Activated naive CD4-positive, alpha-beta T cell treated with anti-CD3 and anti-CD28 coated beads, Interleukin-2, amount 10 ng/mL, durations not matched to agents 7 days and 5 days (primary cell): Measurements from ENCODE around the gene HBS1L.

Experiments used
- CTCF ChIA-PET: fragments of 350-600 bp; sonication (Branson Sonifier 250); formaldehyde crosslinking; loops from one replicate; lab custom pipeline; 2021; ENCODE audit warnings: antibody characterized with exemption; lab: Charles Lee
- DNase-seq: peaks from one replicate; pipeline ENCODE4 v3.0.0-alpha.2; 2020
- H3K27ac Mint-ChIP-seq: one replicate; pipeline ENCODE4 v1.8.0; 2021; ENCODE audit warnings: mild to moderate bottlenecking, moderate library complexity, mixed read lengths
- H3K27me3 Mint-ChIP-seq: one replicate; pipeline ENCODE4 v1.8.0; 2021; ENCODE audit warnings: mild to moderate bottlenecking, mixed read lengths
- H3K36me3 Mint-ChIP-seq: one replicate; pipeline ENCODE4 v1.8.0; 2021; ENCODE audit warnings: mixed read lengths
- H3K4me1 Mint-ChIP-seq: one replicate; pipeline ENCODE4 v1.8.0; 2021; ENCODE audit warnings: mixed read lengths
- H3K4me3 Mint-ChIP-seq: one replicate; pipeline ENCODE4 v1.8.0; 2021; ENCODE audit warnings: mild to moderate bottlenecking, moderate library complexity, mixed read lengths
- H3K9me3 Mint-ChIP-seq: one replicate; pipeline ENCODE4 v1.8.0; 2021; ENCODE audit warnings: mixed read lengths

The HBS1L gene

DNA sequence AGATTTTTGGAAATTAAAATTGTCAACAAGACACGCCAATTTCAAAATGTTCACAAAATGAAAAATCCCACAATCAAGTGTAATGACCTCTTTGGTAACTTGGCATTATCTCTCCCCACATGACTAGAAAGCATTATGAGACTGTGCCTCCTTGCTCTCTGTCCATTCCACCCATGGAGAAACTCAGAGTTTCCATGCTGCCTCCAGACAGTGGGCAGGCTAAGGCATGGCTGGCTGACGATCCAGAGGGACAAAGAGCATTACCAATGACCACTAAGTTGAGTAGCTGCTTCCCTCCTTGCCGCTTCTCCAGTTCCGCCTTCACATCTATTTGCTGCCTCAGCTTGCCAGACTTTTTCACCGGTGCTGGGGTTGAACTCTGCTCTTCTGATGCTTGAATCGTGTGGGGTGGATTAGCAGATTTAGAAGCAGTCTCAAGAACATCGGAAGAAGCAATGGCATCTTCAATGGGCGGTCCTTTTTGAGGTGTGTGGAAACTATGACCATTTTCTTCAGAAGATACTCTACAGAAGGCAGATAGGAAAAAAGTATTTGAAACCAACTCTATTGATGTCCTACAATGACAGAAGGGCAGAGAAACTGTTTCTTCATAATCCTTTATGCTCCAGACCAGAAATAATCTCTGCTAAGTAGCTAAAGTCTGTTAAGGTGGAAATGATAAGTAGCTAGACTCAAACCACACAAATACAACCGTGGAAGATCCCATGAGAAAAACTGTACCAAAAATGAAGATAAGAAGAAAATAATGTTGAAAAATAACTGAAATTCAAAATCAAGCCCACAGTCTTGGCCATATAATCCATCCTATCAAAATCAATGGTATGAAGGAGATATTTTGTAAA is 57.3 kb downstream of the HBS1L start:
- Mint-ChIP-seq H3K9me3 (no peaks in the 10 kb centered on the region), H3K4me1 (no peaks in the 10 kb centered on the region), H3K27me3 (no peaks in the 10 kb centered on the region), H3K36me3 (peaks cover 28% of the 10 kb centered on the region), H3K27ac (no peak overlapping the region), H3K4me3 (no peak overlapping the region)
- CTCF ChIA-PET = interaction anchor here (0.8 to 1.5 kb wide), 4 partner anchors 9 to 186 kb away, joined by 3 to 4 read pairs (median 3); no protein-coding TSS in a partner anchor
- DNase-seq = no peak

DNA sequence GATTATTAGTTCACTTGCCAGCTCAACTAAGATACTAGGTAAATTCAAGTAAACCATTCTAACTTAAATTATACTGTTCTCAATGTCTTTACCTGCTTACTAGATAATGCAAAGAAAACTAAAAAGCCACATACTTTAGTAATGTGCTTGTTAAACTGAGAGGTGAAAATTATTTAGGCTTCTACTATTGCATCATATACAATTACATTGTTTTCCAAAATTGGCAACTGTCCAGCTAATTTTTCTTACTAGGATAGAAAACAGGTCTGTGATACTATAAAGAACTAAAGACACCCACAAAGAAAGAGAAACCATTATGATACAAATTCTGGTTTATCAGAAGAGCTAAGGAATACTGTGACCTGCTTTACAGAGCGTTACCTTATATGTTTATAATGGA is 59.1 kb downstream of the HBS1L start:
- H3K9me3 Mint-ChIP-seq = no peaks in the 10 kb centered on the region
- no peak overlapping the region for H3K4me3 Mint-ChIP-seq
- no peak overlapping the region for H3K27ac Mint-ChIP-seq
- H3K27me3 Mint-ChIP-seq = no peaks in the 10 kb centered on the region
- CTCF ChIA-PET = interaction anchor here (0.6 to 0.7 kb wide), 2 partner anchors 15 to 479 kb away, joined by 3 read pairs; no protein-coding TSS in a partner anchor
- no peak for DNase-seq
- H3K36me3 Mint-ChIP-seq = peaks cover 25% of the 10 kb centered on the region
- no peaks in the 10 kb centered on the region for H3K4me1 Mint-ChIP-seq

DNA sequence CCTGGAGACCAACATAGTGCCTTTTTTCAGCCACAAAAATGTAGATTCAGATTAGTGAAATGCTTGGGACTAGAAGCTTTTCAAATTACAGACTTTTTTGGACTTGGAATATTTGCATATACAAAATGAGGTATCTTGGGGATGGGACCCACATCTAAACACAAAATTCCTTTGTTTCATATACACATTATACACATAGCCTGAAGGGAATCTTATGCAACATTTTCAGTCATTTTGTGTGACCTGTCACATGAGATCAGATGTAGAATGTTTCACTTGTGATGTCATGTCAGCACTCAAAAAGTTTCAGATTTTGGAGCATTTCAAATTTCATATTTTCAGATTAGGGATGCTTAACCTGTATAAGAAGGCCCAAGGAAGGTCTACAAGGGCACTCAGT is 60.2 kb downstream of the HBS1L start:
- H3K27ac Mint-ChIP-seq = no peak overlapping the region
- no peaks in the 10 kb centered on the region for H3K4me1 Mint-ChIP-seq
- CTCF ChIA-PET = interaction anchor here (0.9 to 1.2 kb wide), 2 partner anchors 12 to 53 kb away, joined by 3 read pairs; no protein-coding TSS in a partner anchor
- peaks cover 26% of the 10 kb centered on the region for H3K36me3 Mint-ChIP-seq
- no peaks in the 10 kb centered on the region for H3K9me3 Mint-ChIP-seq
- no peak for DNase-seq
- no peak overlapping the region for H3K4me3 Mint-ChIP-seq
- H3K27me3 Mint-ChIP-seq = no peaks in the 10 kb centered on the region

DNA sequence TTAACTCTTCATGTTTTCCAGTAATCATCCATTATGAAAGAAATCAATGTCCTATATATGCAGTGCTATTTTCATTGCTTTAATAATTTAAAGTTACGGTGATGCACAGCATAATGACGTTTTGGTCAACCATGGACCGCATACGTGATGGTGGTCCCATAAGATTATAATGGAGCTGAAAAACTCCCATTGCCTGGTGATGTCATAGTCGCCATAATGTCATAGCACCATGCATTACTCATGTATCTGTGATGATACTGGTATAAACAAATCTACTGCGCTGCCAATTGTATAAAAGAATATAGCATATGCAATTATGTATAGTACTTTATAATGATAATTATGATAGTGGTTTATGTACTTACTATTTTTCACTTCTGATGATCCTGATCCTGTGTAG is 62.5 kb downstream of the HBS1L start:
- CTCF ChIA-PET = interaction anchor here (2.0 kb wide), 1 partner anchor 13 kb away, joined by 5 read pairs; no protein-coding TSS in a partner anchor
- Mint-ChIP-seq H3K4me1 (no peaks in the 10 kb centered on the region), H3K27ac (no peak overlapping the region), H3K27me3 (no peaks in the 10 kb centered on the region), H3K9me3 (no peaks in the 10 kb centered on the region), H3K4me3 (no peak overlapping the region), H3K36me3 (peaks cover 26% of the 10 kb centered on the region)
- no peak for DNase-seq

DNA sequence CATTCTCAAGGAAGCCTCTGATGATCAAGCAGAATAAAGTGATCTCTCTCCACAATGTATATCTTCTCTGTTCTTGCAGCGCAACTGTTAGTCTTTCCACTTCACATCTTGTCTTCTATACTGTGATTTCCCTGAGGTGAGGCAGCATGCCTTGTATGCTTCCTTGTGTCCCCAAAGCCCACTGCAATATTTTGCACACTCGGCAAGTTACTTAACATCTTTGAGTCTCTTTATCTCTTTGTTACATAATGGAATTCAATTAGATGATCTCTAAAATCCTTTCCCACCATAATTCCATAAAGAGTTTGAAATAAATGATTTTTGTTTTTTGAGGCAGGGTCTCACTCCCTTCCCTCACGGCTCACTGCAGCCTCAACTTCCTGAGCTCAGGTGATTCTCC is 64.4 kb downstream of the HBS1L start:
- H3K4me3 Mint-ChIP-seq = no peak overlapping the region
- H3K27ac Mint-ChIP-seq = no peak overlapping the region
- no peaks in the 10 kb centered on the region for H3K9me3 Mint-ChIP-seq
- CTCF ChIA-PET = no interaction called here
- no peaks in the 10 kb centered on the region for H3K27me3 Mint-ChIP-seq
- peaks cover 16% of the 10 kb centered on the region for H3K36me3 Mint-ChIP-seq
- DNase-seq = no peak
- H3K4me1 Mint-ChIP-seq = no peaks in the 10 kb centered on the region

DNA sequence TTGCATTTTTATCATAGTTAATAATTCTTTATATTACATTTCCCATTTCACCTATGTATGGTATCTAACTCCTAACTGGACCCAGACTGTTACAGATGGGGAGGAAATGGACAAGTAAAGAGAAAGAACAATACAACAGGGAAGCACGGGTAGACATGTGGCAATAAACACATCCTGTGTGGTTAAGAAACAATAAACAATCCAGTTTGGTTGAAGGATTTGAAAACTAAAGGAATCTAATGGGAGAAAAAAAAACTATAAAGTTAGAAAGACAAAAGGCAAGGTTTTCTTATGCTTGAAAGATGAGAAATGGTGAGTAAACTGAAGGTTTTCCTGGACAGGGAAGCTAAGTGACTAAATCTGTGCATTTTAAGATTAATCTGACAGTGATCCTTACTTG is 69.8 kb downstream of the HBS1L start:
- Mint-ChIP-seq H3K27me3 (no peaks in the 10 kb centered on the region), H3K9me3 (no peaks in the 10 kb centered on the region), H3K27ac (no peak overlapping the region), H3K4me1 (peaks cover 27% of the 10 kb centered on the region), H3K36me3 (peaks cover 37% of the 10 kb centered on the region), H3K4me3 (no peak overlapping the region)
- DNase-seq = no peak
- CTCF ChIA-PET = no interaction called here

DNA sequence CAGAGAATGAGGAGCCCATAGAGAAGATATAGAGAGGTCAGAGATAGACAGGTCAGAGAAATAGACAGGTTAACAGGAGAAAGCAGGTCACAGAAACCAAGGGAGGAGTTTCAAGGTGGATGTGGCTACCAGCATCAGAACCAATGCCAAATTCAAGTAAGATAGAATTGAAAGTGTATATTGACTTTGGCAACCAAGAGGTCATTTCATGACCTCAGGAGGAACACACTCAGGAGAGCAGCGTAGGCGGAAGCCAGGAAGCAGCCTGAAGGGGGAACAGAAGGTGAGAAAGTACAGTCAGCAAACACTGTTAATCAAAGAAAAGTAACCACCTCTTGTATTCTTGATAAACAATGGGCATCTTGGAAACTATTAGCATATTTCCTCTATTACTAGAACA is 70.8 kb downstream of the HBS1L start:
- H3K27me3 Mint-ChIP-seq = no peaks in the 10 kb centered on the region
- H3K36me3 Mint-ChIP-seq = peaks cover 43% of the 10 kb centered on the region
- no peak overlapping the region for H3K4me3 Mint-ChIP-seq
- no peak for DNase-seq
- CTCF ChIA-PET = no interaction called here
- peaks cover 35% of the 10 kb centered on the region for H3K4me1 Mint-ChIP-seq
- no peaks in the 10 kb centered on the region for H3K9me3 Mint-ChIP-seq
- no peak overlapping the region for H3K27ac Mint-ChIP-seq

DNA sequence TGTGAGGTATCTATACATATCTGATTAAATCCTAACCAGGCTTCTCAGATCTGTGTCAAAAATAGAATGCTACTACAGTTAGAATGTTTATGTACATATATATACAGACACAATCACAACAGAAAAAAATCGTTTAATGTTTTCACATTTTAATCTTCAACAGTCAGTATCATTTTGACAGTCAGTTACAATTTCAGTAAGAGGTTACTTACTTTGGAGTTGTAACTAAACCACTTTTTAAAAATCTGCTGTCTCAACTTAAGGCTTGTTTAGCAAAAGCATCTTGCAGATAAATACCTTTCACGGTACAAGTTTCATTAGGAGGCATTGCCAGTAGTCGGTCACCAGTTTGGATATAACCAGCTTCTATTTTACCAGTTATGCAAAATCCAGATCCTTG is 72.5 kb downstream of the HBS1L start:
- H3K36me3 Mint-ChIP-seq = peaks cover 43% of the 10 kb centered on the region
- H3K9me3 Mint-ChIP-seq = no peaks in the 10 kb centered on the region
- H3K4me3 Mint-ChIP-seq = no peak overlapping the region
- H3K27ac Mint-ChIP-seq = no peak overlapping the region
- CTCF ChIA-PET = no interaction called here
- no peak for DNase-seq
- H3K4me1 Mint-ChIP-seq = peaks cover 39% of the 10 kb centered on the region
- no peaks in the 10 kb centered on the region for H3K27me3 Mint-ChIP-seq

DNA sequence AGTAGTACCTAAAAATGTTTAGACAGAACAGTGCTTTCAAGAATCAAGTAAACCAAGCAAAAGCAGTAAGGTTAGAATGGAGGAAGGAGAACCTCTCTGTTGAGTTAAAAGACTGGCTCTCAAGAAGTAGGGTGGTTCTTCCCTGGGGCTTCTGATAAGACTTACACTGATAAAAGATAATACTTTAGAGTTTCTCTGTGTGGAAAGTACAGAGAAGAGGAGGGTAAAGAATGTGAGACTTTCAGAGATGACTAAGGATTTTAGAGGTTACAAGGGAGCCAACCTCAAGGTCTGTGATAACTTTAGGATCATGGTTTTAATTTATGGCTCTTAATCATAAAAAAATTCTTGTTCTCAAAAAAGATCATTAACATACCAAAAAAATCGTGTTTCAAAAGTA is 73.8 kb downstream of the HBS1L start:
- DNase-seq = no peak
- no peak overlapping the region for H3K4me3 Mint-ChIP-seq
- no peak overlapping the region for H3K27ac Mint-ChIP-seq
- H3K4me1 Mint-ChIP-seq = peaks cover 39% of the 10 kb centered on the region
- no peaks in the 10 kb centered on the region for H3K27me3 Mint-ChIP-seq
- no peaks in the 10 kb centered on the region for H3K9me3 Mint-ChIP-seq
- CTCF ChIA-PET = interaction anchor here (1.1 kb wide), 1 partner anchor 15 kb away, joined by 3 read pairs; no protein-coding TSS in a partner anchor
- H3K36me3 Mint-ChIP-seq = peaks cover 52% of the 10 kb centered on the region

DNA sequence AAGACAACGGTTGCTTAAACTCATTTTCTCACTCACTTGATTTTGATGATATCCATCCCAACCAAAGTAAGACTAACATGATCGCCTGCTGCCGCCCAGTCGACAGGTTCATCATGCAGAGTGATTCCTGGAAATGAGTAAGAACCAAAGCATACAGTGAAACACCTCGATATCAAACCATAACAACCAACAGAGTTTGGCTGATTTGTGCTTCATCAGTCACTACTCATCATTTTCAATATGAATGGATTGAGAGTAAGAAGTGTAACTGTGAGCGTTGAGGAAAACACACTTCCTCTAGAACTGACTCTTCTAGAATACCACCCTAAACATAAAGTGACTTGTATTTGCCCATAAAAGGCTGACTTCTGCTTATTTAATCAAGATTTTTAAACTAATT is 75.5 kb downstream of the HBS1L start:
- no peaks in the 10 kb centered on the region for H3K27me3 Mint-ChIP-seq
- DNase-seq = peak; percentile 32
- H3K36me3 Mint-ChIP-seq = peaks cover 61% of the 10 kb centered on the region
- CTCF ChIA-PET = no interaction called here
- H3K27ac Mint-ChIP-seq = peak overlapping the region; percentile 63
- no peak overlapping the region for H3K4me3 Mint-ChIP-seq
- peaks cover 31% of the 10 kb centered on the region for H3K4me1 Mint-ChIP-seq
- no peaks in the 10 kb centered on the region for H3K9me3 Mint-ChIP-seq

DNA sequence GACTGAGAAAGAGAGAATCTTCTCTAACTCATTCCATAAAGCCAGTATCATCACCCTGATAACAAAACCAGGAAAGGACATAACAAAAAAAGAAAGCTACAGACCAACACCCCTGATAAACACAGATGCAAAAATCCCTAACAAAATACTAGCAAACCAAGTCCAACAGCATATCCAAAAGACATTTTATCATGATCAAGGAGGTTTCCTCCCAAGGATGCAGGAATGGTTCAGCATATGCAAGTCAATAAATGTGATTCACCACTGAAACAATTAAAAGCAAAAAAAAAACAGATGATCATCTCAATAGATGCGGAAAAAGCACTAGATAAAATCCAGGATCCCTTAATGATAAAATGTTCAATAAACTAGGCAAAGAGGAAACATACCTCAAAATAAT is 80.3 kb downstream of the HBS1L start:
- Mint-ChIP-seq H3K9me3 (no peaks in the 10 kb centered on the region), H3K4me3 (no peak overlapping the region), H3K27me3 (no peaks in the 10 kb centered on the region), H3K36me3 (peaks cover 55% of the 10 kb centered on the region), H3K4me1 (peaks cover 9% of the 10 kb centered on the region), H3K27ac (no peak overlapping the region)
- DNase-seq = no peak
- CTCF ChIA-PET = no interaction called here

DNA sequence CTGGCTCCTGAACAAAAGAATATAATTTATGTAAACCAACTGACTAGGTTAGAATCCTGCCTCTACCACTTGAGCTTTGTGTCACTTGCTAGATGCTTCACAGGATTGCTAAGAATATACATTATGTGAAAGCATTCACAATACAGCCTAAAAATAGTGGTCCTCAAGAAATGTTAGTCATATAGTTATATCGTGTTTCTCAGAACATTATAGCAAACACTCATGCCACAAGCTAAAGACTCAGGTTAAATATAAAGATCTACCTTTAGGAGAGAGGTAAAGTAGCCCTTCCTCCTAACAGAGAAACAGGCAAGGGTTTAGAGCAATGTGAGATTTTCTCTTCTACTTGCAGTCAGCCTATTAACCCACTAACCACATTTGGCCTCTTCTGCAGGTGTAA is 86.9 kb downstream of the HBS1L start:
- Mint-ChIP-seq H3K9me3 (no peaks in the 10 kb centered on the region), H3K4me3 (no peak overlapping the region), H3K27ac (no peak overlapping the region), H3K27me3 (no peaks in the 10 kb centered on the region), H3K36me3 (peaks cover 26% of the 10 kb centered on the region), H3K4me1 (no peaks in the 10 kb centered on the region)
- CTCF ChIA-PET = interaction anchor here (0.6 to 0.8 kb wide), 2 partner anchors 10 to 28 kb away, joined by 3 read pairs; no protein-coding TSS in a partner anchor
- DNase-seq = no peak

DNA sequence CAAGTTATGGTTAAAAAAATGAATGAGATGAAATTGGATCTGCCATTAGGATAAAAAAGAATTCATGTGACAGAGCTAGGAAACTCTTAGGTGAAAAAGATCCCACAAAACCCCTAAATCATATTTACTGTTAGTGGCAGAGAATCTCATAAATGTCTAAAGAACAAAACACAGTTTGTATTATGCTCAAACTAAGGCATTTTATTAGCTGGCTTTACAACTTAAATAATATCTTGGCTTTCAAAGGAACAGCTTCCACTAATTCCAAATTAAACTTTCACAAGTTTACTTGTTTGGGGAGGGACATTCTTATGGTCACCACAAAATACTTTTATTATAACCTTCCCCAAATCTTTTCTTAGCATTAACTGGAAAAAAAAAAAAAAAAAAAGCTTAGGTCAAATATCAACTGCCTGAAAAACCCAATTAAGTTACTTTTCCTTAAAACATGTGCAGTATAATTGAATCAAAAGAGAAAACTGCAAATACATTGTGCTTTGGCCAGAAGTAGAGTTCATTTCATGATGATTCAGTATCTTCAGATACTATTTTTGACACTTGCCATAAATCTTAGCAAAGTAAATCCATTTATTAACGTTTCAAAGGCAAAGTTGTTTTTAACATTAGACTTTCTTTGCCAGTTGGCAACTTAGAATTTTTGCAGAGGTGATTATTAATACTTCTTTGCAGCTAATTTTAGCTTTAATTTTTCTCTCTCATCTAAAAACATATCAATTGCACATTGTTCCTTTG is 90.0 kb downstream of the HBS1L start:
- no peak for DNase-seq
- Mint-ChIP-seq H3K9me3 (no peaks in the 10 kb centered on the region), H3K27ac (no peak overlapping the region), H3K4me3 (no peak overlapping the region), H3K36me3 (peaks cover 36% of the 10 kb centered on the region), H3K4me1 (no peaks in the 10 kb centered on the region), H3K27me3 (no peaks in the 10 kb centered on the region)
- CTCF ChIA-PET = no interaction called here

DNA sequence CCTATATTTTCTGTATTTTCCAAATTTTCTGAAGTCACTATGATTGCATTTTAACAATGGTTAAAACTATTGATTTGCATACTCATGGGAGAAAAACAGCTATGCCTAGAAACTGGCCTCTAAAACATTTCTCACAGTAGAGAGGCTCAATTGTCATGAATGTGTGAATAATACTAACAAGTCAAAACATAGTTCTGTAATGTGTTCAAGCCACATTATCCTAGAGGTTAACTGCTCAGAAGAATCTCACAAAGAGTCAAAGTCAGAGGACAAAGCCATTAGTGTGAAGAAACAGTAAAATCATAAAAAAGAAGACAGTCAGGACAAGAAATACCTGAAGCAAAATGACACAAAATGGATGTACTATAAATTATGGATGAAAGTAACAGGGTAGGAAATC is 92.2 kb downstream of the HBS1L start:
- CTCF ChIA-PET = interaction anchor here (1.1 kb wide), 1 partner anchor 22 kb away, joined by 5 read pairs; no protein-coding TSS in a partner anchor
- H3K4me1 Mint-ChIP-seq = no peaks in the 10 kb centered on the region
- no peak overlapping the region for H3K4me3 Mint-ChIP-seq
- no peaks in the 10 kb centered on the region for H3K27me3 Mint-ChIP-seq
- peaks cover 48% of the 10 kb centered on the region for H3K36me3 Mint-ChIP-seq
- no peak overlapping the region for H3K27ac Mint-ChIP-seq
- no peak for DNase-seq
- H3K9me3 Mint-ChIP-seq = no peaks in the 10 kb centered on the region
